GM23338 (cell line): ENCODE results near the gene RAB40B. TPM values are rescaled to one million over a fixed set of nuclear protein-coding genes. Genes with fewer than 3 reads are reported as not detected.

Experiments used
- ATAC-seq: fragments of 200-7000 bp; cut with Tn5 transposase; 3 replicates; pipeline ENCODE4 v1.9.1; 2020
- DNase-seq: peaks from one replicate; pipeline ENCODE4 v3.0.0-alpha.2; 2015; ENCODE audit warnings: low spot score
- H2AFZ ChIP-seq: fragments of 200-600 bp; sonication (generic); 2 replicates; pipeline ENCODE4 v1.8.0; 2016; ENCODE audit warnings: antibody characterized with exemption, mild to moderate bottlenecking, moderate library complexity
- H3F3A ChIP-seq: fragments of 200-600 bp; sonication (generic); replicated peaks from 2 replicates; pipeline ENCODE4 v1.8.0; 2017; ENCODE audit warnings: antibody characterized with exemption, mixed run types, low read depth
- H3K27ac ChIP-seq: fragments of 200-600 bp; sonication (generic); 2 replicates; pipeline ENCODE4 v1.6.1; 2016; ENCODE audit warnings: low read depth
- H3K27me3 ChIP-seq: fragments of 200-600 bp; sonication (generic); 2 replicates; pipeline ENCODE4 v1.8.0; 2016; ENCODE audit warnings: mild to moderate bottlenecking, mixed run types, moderate library complexity; ENCODE audit not compliant: insufficient read depth
- H3K36me3 ChIP-seq: fragments of 200-600 bp; sonication (generic); 2 replicates; pipeline ENCODE4 v1.8.0; 2016; ENCODE audit warnings: mild to moderate bottlenecking; ENCODE audit not compliant: insufficient read depth
- H3K4me1 ChIP-seq: fragments of 200-600 bp; sonication (generic); 2 replicates; pipeline ENCODE4 v1.8.0; 2016; ENCODE audit warnings: mild to moderate bottlenecking, moderate library complexity; ENCODE audit not compliant: insufficient read depth
- H3K4me2 ChIP-seq: fragments of 200-600 bp; sonication (generic); 2 replicates; pipeline ENCODE4 v1.7.1; 2017; ENCODE audit warnings: mixed run types
- H3K4me3 ChIP-seq: fragments of 200-600 bp; sonication (generic); 2 replicates; pipeline ENCODE4 v1.6.1; 2016; ENCODE audit warnings: mixed run types
- H3K79me2 ChIP-seq: fragments of 200-600 bp; sonication (generic); replicated peaks from 2 replicates; pipeline ENCODE4 v1.8.0; 2017; ENCODE audit warnings: mild to moderate bottlenecking; ENCODE audit not compliant: insufficient read depth
- H3K9me2 ChIP-seq: fragments of 200-600 bp; sonication (generic); 2 replicates; pipeline ENCODE4 v1.8.0; 2017; ENCODE audit not compliant: insufficient read depth
- H4K20me1 ChIP-seq: fragments of 200-600 bp; sonication (generic); replicated peaks from 2 replicates; pipeline ENCODE4 v1.8.0; 2017; ENCODE audit warnings: mild to moderate bottlenecking; ENCODE audit not compliant: insufficient read depth
- H3K27ac Mint-ChIP-seq: 2 replicates; pipeline ENCODE4 v1.8.0; 2020; ENCODE audit warnings: inconsistent platforms, mild to moderate bottlenecking, moderate library complexity, mixed read lengths
- H3K27me3 Mint-ChIP-seq: 3 replicates; pipeline ENCODE4 v1.8.0; 2022; ENCODE audit warnings: low read depth, mild to moderate bottlenecking, moderate library complexity, mixed read lengths, inconsistent platforms; ENCODE audit not compliant: insufficient read depth, poor library complexity
- H3K36me3 Mint-ChIP-seq: 3 replicates; pipeline ENCODE4 v1.8.0; 2021; ENCODE audit warnings: low read depth, mild to moderate bottlenecking, inconsistent platforms, moderate library complexity, mixed read lengths
- H3K4me1 Mint-ChIP-seq: 3 replicates; pipeline ENCODE4 v1.8.0; 2020; ENCODE audit warnings: mild to moderate bottlenecking, inconsistent platforms, mixed read lengths
- H3K4me3 Mint-ChIP-seq: 3 replicates; pipeline ENCODE4 v1.8.0; 2021; ENCODE audit warnings: moderate library complexity, mild to moderate bottlenecking, inconsistent platforms, mixed read lengths
- H3K9me3 Mint-ChIP-seq: 3 replicates; pipeline ENCODE4 v1.8.0; 2020; ENCODE audit warnings: moderate library complexity, mild to moderate bottlenecking, inconsistent platforms, mixed read lengths
- CREB1 ChIP-seq: fragments of 250-450 bp; sonication (Bioruptor Pico); IDR thresholded peaks from 2 replicates; pipeline ENCODE4 v1.5.0; 2020; ENCODE audit warnings: low read depth, mild to moderate bottlenecking, moderate library complexity
- CTCF ChIP-seq, 2 experiments: fragments of 200-600 bp in 1 of 2; sonication (generic) in 1 of 2; conservative IDR thresholded peaks; 2 replicates each; pipeline versions ENCODE4 v1.5.1 to v1.6.1; 2016 to 2017; ENCODE audit warnings: antibody characterized with exemption in 2 of 2, low read depth in 2 of 2, mild to moderate bottlenecking in 2 of 2, moderate library complexity in 1 of 2
- EZH2 ChIP-seq: fragments of 200-600 bp; sonication (generic); IDR thresholded peaks from one replicate; pipeline ENCODE4 v1.8.0; 2017; ENCODE audit warnings: antibody characterized with exemption, mild to moderate bottlenecking, low read depth; ENCODE audit not compliant: unreplicated experiment
- EZH2phosphoT487 ChIP-seq: fragments of 200-600 bp; sonication (generic); IDR thresholded peaks from one replicate; pipeline ENCODE4 v1.8.1; 2018; ENCODE audit warnings: antibody characterized with exemption; ENCODE audit not compliant: unreplicated experiment
- JUNB ChIP-seq: IDR thresholded peaks from one replicate; pipeline ENCODE4 v1.6.1; 2016; ENCODE audit warnings: antibody characterized with exemption; ENCODE audit not compliant: unreplicated experiment
- NANOG ChIP-seq: IDR thresholded peaks from 2 replicates; pipeline ENCODE4 v1.6.1; 2016; ENCODE audit warnings: antibody characterized with exemption, borderline replicate concordance
- POLR2AphosphoS5 ChIP-seq: IDR thresholded peaks from 2 replicates; pipeline ENCODE4 v1.6.1; 2016; ENCODE audit warnings: antibody characterized with exemption, low read depth
- REST ChIP-seq: IDR thresholded peaks from one replicate; pipeline ENCODE4 v1.6.1; 2018; ENCODE audit warnings: antibody characterized with exemption; ENCODE audit not compliant: unreplicated experiment
- STAT1 ChIP-seq: IDR thresholded peaks from one replicate; pipeline ENCODE4 v1.6.1; 2016; ENCODE audit warnings: antibody characterized with exemption; ENCODE audit not compliant: unreplicated experiment
- ZNF114 ChIP-seq: fragments of 250-450 bp; sonication (Bioruptor Pico); IDR thresholded peaks from 2 replicates; pipeline ENCODE4 v1.5.0; 2020; ENCODE audit warnings: mild to moderate bottlenecking, moderate library complexity
- ZNF331 ChIP-seq: fragments of 250-450 bp; sonication (Bioruptor Pico); IDR thresholded peaks from 2 replicates; pipeline ENCODE4 v1.5.0; 2020; ENCODE audit warnings: low read depth, mild to moderate bottlenecking, moderate library complexity
- ZNF462 ChIP-seq: fragments of 250-450 bp; sonication (Bioruptor Pico); IDR thresholded peaks from 2 replicates; pipeline ENCODE4 v1.5.0; 2020; ENCODE audit warnings: mild to moderate bottlenecking, moderate library complexity
- polyA plus RNA-seq: library from polyadenylated mRNA; unstranded; fragments of >200 nt; fragmentation: Nextera tagmentation; extraction: Ambion mirVana; gene quantifications from 2 replicates; pipeline ENCODE4 v1.2.1, GENCODE V29; 2016
- total RNA-seq: library from RNA; depleted of rRNA; stranded (reverse); fragments of >200 nt; shearing (Covaris generic); gene quantifications from 2 replicates; pipeline ENCODE4 v1.2.3, GENCODE V29; 2014
- TF ChIP-seq, protein P1 (sequence below): IDR thresholded peaks from 2 replicates; pipeline ENCODE4 v1.6.1; 2016; ENCODE audit warnings: antibody characterized with exemption

RAB40B gene
- total and polyA plus RNA-seq, 2 experiments from 2014 or later = 4.2 to 5.2 TPM

GRCh38 chr17:82629748-82630147, 68.8 kb downstream of the RAB40B start:
- Histone ChIP-seq H3K36me3 (peaks cover 5% of the 10 kb centered on the region; the same call in 1 of the 2 replicates), H3K79me2 (peaks cover 61% of the 10 kb centered on the region), H3K9me2 (no peaks in the 10 kb centered on the region), H3K27me3 (no peaks in the 10 kb centered on the region), H3K4me2 (no peak overlapping the region), H3K27ac (no peak overlapping the region), H4K20me1 (peaks cover 36% of the 10 kb centered on the region), H3F3A (no peaks in the 10 kb centered on the region), H3K4me1 (no peaks in the 10 kb centered on the region), H3K4me3 (no peak overlapping the region), H2AFZ (no peak overlapping the region)
- no peak for DNase-seq
- Mint-ChIP-seq H3K4me3 (no peak overlapping the region), H3K36me3 (peaks cover 44% of the 10 kb centered on the region), H3K27me3 (peaks cover 2% of the 10 kb centered on the region), H3K4me1 (no peaks in the 10 kb centered on the region), H3K9me3 (no peaks in the 10 kb centered on the region), H3K27ac (peak overlapping the region; percentile 80; the same call in 1 of the 2 replicates)
- no peak for ATAC-seq
- no peak for TF ChIP-seq ZNF331 (CRISPR knock-in tag)
- no peak for TF ChIP-seq CREB1 (CRISPR knock-in tag)
- TF ChIP-seq REST = no peak
- TF ChIP-seq, protein P1, sequence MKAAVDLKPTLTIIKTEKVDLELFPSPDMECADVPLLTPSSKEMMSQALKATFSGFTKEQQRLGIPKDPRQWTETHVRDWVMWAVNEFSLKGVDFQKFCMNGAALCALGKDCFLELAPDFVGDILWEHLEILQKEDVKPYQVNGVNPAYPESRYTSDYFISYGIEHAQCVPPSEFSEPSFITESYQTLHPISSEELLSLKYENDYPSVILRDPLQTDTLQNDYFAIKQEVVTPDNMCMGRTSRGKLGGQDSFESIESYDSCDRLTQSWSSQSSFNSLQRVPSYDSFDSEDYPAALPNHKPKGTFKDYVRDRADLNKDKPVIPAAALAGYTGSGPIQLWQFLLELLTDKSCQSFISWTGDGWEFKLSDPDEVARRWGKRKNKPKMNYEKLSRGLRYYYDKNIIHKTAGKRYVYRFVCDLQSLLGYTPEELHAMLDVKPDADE = no peak
- no peak for TF ChIP-seq STAT1
- TF ChIP-seq EZH2phosphoT487 = no peak
- TF ChIP-seq CTCF (conservative IDR thresholded peaks at IDR 0.05; ENCODE audit: low read depth in 2 of 2) = no peak
- no peak for TF ChIP-seq JUNB
- TF ChIP-seq ZNF114 (CRISPR knock-in tag) = no peak
- no peak for TF ChIP-seq EZH2
- no peak for TF ChIP-seq NANOG
- TF ChIP-seq ZNF462 (CRISPR knock-in tag) = no peak
- TF ChIP-seq POLR2AphosphoS5 = no peak
